ENCODE results near the gene FCAMR.

FCAMR gene

DNA sequence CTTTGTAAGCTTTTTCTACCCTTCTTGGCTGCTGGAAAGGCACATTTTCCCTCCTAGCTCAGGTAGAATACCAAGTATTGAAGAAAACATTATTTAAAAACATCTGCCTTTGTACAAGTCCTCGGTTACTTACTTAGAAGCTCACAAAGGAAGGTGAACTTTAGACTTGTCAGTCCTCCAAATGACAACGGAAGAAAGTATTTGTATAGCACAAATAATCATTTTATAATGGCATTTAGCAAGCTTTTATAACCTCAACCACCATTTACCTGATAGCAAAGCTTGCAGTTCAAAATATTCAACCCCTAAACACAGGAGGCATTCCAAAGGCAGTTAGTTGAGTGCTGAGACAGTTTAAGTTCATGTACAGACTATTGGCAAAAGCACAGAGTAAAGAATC, 2.5 kb upstream of the FCAMR start:
- Histone ChIP-seq H3K4me3 (ENCODE audit: low read depth, low read length) (no peak overlapping the region), H3K4me1 (ENCODE audit: control insufficient read depth, insufficient read depth, low read length, unreplicated experiment) (no peaks in the 10 kb centered on the region), H3K27ac (ENCODE audit: low read depth, low read length) (no peak overlapping the region), H2AFZ (ENCODE audit: low read length, unreplicated experiment) (no peak overlapping the region), H3K27me3 (ENCODE audit: insufficient read depth, low read length) (peaks cover 91% of the 10 kb centered on the region), H3K36me3 (ENCODE audit: insufficient read depth, low read length) (no peaks in the 10 kb centered on the region), H3K79me2 (ENCODE audit: control insufficient read depth, insufficient read depth, low read length, unreplicated experiment) (no peaks in the 10 kb centered on the region)

DNA sequence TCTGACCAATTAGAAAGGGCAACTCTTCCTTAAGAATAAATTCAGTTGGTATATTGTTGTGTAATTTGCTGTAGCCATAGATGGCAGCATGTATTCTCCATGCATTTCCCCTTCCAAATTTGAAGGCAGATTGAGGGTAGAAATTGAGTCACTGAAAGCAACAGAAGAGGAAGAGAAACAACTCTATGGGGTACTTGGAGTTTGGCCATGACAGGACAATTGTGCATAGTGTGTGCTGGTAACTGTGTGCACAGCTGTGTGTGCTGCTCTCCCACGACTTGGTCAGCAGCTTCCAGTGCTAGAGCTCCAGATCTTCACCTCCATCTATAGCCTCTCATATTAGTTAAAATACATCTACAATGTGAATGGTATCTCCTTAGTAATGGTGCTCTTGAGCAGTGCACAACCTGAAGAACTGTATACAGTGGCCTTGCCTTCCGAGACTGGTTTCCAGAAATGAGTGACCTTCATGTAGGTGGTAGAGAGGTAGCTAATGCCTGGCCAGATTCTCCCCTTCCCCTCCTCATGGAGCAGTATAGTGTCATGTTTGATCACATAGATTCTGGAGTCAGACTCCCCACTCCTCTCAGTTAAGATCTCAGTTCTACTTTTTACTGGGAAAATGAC, 882 bp upstream of the FCAMR start:
- Histone ChIP-seq H3K27me3 (ENCODE audit: insufficient read depth, low read length) (peaks cover 76% of the 10 kb centered on the region), H3K36me3 (ENCODE audit: insufficient read depth, low read length) (no peaks in the 10 kb centered on the region), H3K4me1 (ENCODE audit: control insufficient read depth, insufficient read depth, low read length, unreplicated experiment) (no peaks in the 10 kb centered on the region), H2AFZ (ENCODE audit: low read length, unreplicated experiment) (no peak overlapping the region), H3K4me3 (ENCODE audit: low read depth, low read length) (no peak overlapping the region), H3K27ac (ENCODE audit: low read depth, low read length) (no peak overlapping the region), H3K79me2 (ENCODE audit: control insufficient read depth, insufficient read depth, low read length, unreplicated experiment) (no peaks in the 10 kb centered on the region)

DNA sequence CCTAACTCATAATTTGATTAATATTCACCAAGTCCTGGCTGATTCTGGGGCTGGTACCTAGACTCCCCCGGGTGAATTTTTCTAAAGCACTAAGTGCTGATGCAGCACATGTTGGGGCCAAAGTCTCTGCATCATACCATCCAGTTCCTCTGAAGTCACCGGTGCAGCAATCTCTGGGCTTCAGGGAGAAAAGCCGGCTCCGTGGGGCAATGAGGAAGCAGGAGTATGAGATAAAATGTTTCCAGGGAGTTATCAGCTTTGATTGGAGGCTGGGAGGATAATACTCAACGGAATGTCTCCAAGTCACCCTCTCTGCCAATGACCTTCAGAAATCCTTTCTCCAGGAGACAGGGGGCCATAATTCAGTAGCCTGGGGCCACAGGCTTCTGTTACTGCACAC, 1.2 kb downstream of the FCAMR start:
- H3K79me2 ChIP-seq (ENCODE audit: control insufficient read depth, insufficient read depth, low read length, unreplicated experiment): no peaks in the 10 kb centered on the region
- H3K27ac ChIP-seq (ENCODE audit: low read depth, low read length): no peak overlapping the region
- H3K4me1 ChIP-seq (ENCODE audit: control insufficient read depth, insufficient read depth, low read length, unreplicated experiment): no peaks in the 10 kb centered on the region
- peaks cover 60% of the 10 kb centered on the region for H3K27me3 ChIP-seq (ENCODE audit: insufficient read depth, low read length)
- H3K36me3 ChIP-seq (ENCODE audit: insufficient read depth, low read length): no peaks in the 10 kb centered on the region
- no peak overlapping the region for H2AFZ ChIP-seq (ENCODE audit: low read length, unreplicated experiment)
- no peak overlapping the region for H3K4me3 ChIP-seq (ENCODE audit: low read depth, low read length)

DNA sequence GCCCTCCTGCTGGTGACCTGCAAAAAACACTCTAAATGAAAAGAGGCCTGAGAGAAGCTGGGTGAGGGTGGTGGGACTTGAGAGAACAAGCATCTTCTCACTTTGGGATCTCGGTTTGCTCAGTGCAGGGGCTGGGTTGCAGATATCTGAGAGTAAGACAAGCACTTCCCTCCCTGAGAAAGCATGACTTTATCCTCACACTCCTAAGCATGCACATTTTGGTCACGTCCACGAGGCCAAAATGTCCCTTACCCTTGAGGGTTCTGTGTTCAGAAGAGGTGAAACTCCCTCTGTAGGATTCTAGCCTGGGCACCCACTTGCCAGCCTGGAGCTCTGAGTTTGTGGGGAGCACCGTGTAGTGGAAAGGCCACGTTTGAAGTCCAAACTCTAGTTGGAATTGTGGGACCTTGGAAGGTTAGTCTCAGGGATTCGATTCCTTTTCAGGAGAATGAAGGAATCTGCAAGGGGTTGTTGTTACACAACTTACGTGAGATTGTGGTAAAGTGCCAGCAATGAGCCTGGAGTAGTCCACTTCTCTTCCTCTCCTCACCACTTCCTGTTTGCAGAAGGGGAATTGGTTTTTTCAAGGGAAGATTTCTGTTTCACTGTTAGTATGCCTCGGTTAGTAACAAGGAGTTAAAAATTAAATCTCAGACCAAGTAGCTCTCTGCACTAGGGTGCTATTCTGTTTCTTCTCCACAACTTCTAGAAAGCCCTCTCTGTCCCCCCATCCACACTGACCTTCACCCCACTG, 3.0 kb downstream of the FCAMR start:
- H2AFZ ChIP-seq (ENCODE audit: low read length, unreplicated experiment): no peak overlapping the region
- peaks cover 55% of the 10 kb centered on the region for H3K27me3 ChIP-seq (ENCODE audit: insufficient read depth, low read length)
- H3K36me3 ChIP-seq (ENCODE audit: insufficient read depth, low read length): no peaks in the 10 kb centered on the region
- no peak overlapping the region for H3K27ac ChIP-seq (ENCODE audit: low read depth, low read length)
- no peaks in the 10 kb centered on the region for H3K4me1 ChIP-seq (ENCODE audit: control insufficient read depth, insufficient read depth, low read length, unreplicated experiment)
- no peak overlapping the region for H3K4me3 ChIP-seq (ENCODE audit: low read depth, low read length)
- no peaks in the 10 kb centered on the region for H3K79me2 ChIP-seq (ENCODE audit: control insufficient read depth, insufficient read depth, low read length, unreplicated experiment)

DNA sequence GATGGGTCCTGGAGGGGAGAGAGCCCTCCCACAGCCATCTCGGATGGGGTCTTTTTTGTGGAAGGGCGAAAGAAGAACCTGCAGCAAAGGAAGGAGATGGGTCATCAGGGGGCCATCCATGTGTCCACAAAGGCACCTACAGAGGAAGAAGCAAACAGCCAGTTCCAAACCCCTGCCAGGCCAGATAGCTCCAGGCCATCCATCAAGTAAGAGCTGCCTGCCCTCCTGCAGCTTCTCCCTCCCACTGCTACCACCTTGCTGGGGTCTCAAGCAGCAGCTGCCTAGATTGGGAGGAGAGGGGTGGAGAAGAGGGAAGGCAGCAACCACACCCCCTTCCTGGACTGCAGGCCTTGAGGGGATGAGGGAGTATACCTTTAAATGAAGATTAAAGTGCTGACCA, 4.5 kb downstream of the FCAMR start:
- Histone ChIP-seq H3K4me3 (ENCODE audit: low read depth, low read length) (no peak overlapping the region), H2AFZ (ENCODE audit: low read length, unreplicated experiment) (no peak overlapping the region), H3K27ac (ENCODE audit: low read depth, low read length) (no peak overlapping the region), H3K79me2 (ENCODE audit: control insufficient read depth, insufficient read depth, low read length, unreplicated experiment) (no peaks in the 10 kb centered on the region), H3K36me3 (ENCODE audit: insufficient read depth, low read length) (no peaks in the 10 kb centered on the region), H3K4me1 (ENCODE audit: control insufficient read depth, insufficient read depth, low read length, unreplicated experiment) (no peaks in the 10 kb centered on the region), H3K27me3 (ENCODE audit: insufficient read depth, low read length) (peaks cover 55% of the 10 kb centered on the region)

DNA sequence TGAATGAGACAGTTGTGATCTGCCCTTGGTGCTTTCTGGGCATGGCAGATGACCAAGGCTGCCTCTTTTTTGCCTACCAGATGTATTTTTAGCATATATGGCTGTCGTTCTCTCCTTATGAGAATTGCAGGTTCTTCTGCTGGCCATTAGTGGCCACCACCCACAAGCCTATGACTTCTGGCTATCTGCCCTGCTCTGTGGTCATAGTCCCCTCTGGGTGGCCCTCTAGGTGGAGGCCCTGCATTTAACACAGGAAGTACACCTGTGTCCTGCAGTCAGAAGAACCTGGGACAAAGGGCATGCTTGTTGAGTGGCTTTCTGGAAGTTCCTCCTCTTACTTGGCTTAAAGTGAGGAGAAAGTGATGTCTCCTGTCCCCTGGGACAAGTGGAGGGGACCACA, 6.5 kb downstream of the FCAMR start:
- Histone ChIP-seq H3K79me2 (ENCODE audit: control insufficient read depth, insufficient read depth, low read length, unreplicated experiment) (no peaks in the 10 kb centered on the region), H3K4me3 (ENCODE audit: low read depth, low read length) (no peak overlapping the region), H2AFZ (ENCODE audit: low read length, unreplicated experiment) (no peak overlapping the region), H3K27me3 (ENCODE audit: insufficient read depth, low read length) (peaks cover 52% of the 10 kb centered on the region), H3K27ac (ENCODE audit: low read depth, low read length) (no peak overlapping the region), H3K36me3 (ENCODE audit: insufficient read depth, low read length) (no peaks in the 10 kb centered on the region), H3K4me1 (ENCODE audit: control insufficient read depth, insufficient read depth, low read length, unreplicated experiment) (no peaks in the 10 kb centered on the region)

DNA sequence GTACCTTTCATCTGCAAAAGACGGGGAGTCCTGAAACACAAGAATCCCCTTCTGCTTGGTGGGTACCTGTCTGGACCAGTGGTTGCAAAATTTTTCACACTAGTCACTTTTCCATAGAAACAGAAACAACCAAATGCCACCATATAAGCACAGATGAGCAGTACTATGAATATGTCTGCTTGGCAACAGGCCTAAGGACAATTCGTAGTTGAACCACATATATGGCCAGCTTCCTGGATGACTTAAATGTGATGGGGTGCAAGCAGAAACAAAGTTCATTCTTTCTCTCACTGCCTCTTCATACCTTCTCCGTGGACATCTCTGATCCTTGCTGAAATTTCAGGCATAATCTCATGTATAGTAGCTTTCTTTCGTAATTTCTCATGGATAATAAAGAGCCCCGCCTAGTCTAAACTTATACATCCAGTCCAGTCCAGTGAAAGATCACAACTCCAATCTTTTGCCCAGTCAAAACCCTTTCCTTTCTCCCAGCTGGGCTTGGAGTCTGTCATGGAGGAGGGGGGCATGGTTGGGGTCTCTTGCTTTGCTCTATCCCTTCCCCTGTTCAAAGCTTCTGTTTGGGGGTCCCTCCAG, 7.0 kb downstream of the FCAMR start:
- Histone ChIP-seq H3K79me2 (ENCODE audit: control insufficient read depth, insufficient read depth, low read length, unreplicated experiment) (no peaks in the 10 kb centered on the region), H3K4me3 (ENCODE audit: low read depth, low read length) (no peak overlapping the region), H3K4me1 (ENCODE audit: control insufficient read depth, insufficient read depth, low read length, unreplicated experiment) (no peaks in the 10 kb centered on the region), H3K27ac (ENCODE audit: low read depth, low read length) (no peak overlapping the region), H2AFZ (ENCODE audit: low read length, unreplicated experiment) (no peak overlapping the region), H3K36me3 (ENCODE audit: insufficient read depth, low read length) (no peaks in the 10 kb centered on the region), H3K27me3 (ENCODE audit: insufficient read depth, low read length) (peaks cover 49% of the 10 kb centered on the region)

DNA sequence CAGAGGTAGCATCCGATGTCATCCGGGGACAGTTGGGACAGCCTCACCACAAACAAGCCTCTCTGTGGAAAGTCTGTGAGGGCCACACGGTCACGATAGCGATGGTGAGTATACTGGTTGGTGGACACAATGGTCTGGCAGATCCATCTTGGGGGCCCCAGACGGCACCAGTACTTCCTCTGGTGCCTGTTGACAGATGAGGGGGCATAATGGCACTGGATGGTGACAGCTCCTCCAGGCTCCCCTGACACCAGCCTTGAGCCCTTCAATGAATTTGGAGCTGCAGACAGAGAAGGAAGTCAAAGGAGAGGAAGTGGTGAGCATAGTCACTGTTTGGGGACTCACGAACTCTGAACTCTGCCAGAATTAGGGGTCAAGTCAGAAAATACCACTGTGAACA, 8.0 kb downstream of the FCAMR start:
- Histone ChIP-seq H3K36me3 (ENCODE audit: insufficient read depth, low read length) (no peaks in the 10 kb centered on the region), H3K4me1 (ENCODE audit: control insufficient read depth, insufficient read depth, low read length, unreplicated experiment) (no peaks in the 10 kb centered on the region), H3K27me3 (ENCODE audit: insufficient read depth, low read length) (peaks cover 52% of the 10 kb centered on the region), H2AFZ (ENCODE audit: low read length, unreplicated experiment) (no peak overlapping the region), H3K4me3 (ENCODE audit: low read depth, low read length) (no peak overlapping the region), H3K79me2 (ENCODE audit: control insufficient read depth, insufficient read depth, low read length, unreplicated experiment) (no peaks in the 10 kb centered on the region), H3K27ac (ENCODE audit: low read depth, low read length) (no peak overlapping the region)

DNA sequence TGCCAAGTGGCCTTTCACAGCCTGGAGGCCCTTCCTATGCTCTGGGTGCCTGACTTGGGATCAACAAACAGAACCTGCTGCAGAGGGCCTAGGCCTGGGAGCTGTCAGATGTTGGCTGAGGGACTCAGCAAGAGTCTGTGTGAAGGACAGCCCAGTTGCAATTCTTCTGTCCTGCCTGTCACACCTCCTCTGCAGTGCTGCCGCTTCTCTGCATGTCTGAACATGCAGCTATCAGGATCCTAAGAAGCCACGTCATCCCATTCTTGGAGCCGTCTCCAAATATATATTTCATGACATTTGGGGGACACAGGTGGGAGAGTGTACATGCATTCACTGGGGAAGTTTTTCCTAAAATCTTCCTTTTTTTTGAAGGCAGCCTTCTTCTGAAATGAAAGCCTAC, 8.6 kb downstream of the FCAMR start:
- Histone ChIP-seq H3K79me2 (ENCODE audit: control insufficient read depth, insufficient read depth, low read length, unreplicated experiment) (no peaks in the 10 kb centered on the region), H3K36me3 (ENCODE audit: insufficient read depth, low read length) (no peaks in the 10 kb centered on the region), H3K4me3 (ENCODE audit: low read depth, low read length) (no peak overlapping the region), H2AFZ (ENCODE audit: low read length, unreplicated experiment) (no peak overlapping the region), H3K4me1 (ENCODE audit: control insufficient read depth, insufficient read depth, low read length, unreplicated experiment) (no peaks in the 10 kb centered on the region), H3K27me3 (ENCODE audit: insufficient read depth, low read length) (peaks cover 53% of the 10 kb centered on the region), H3K27ac (ENCODE audit: low read depth, low read length) (no peak overlapping the region)

DNA sequence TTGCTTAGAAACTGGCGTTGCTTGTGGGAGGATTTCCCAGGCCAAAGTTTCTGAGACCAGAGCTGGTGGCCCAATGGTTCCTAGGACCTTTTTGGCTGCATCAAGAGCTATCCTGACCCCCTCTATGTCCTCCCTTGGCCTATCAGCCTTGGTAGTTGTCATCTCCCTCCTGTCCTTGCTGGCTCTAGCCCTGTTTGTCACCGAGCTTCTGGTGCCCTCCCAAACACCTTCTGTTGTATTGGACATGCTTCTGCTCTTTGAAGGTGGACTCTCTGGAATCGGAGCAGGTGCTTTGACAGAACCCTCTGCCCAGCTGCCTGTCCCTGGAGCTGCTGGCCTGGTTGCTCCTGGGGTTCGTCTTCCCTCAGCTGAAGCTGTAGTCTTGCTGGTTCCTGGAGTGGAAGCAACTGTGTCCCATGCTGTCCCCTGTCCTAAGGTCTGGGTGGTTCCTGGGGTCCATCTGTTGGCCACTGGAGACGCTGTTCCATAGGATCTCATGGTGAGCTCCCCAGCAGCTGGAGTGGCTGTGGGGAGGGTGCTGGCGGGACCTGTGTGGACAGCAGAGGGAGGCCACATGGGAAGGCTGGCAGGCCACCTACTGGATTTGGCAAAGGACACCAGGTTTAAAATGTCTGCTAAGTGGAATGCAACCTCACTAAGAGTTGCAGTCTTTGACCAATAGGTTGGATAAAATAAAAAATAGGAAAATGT, 9.4 kb downstream of the FCAMR start:
- H2AFZ ChIP-seq (ENCODE audit: low read length, unreplicated experiment): no peak overlapping the region

More for the DNA sequence above, 9.4 kb downstream of the FCAMR start:
- Histone ChIP-seq H3K27me3 (ENCODE audit: insufficient read depth, low read length) (peaks cover 61% of the 10 kb centered on the region), H3K36me3 (ENCODE audit: insufficient read depth, low read length) (no peaks in the 10 kb centered on the region), H3K27ac (ENCODE audit: low read depth, low read length) (no peak overlapping the region), H3K4me1 (ENCODE audit: control insufficient read depth, insufficient read depth, low read length, unreplicated experiment) (no peaks in the 10 kb centered on the region), H3K4me3 (ENCODE audit: low read depth, low read length) (no peak overlapping the region), H3K79me2 (ENCODE audit: control insufficient read depth, insufficient read depth, low read length, unreplicated experiment) (no peaks in the 10 kb centered on the region)
